HepG2 (cell line): ENCODE results near the gene NODAL.

Experiments used
- HOXA9 ChIP-seq: sonication (generic); formaldehyde crosslinking; IDR thresholded peaks from 2 replicates; pipeline ENCODE4 v1.8.1; 2022; ENCODE audit warnings: missing genetic modification reagents, mild to moderate bottlenecking, moderate library complexity, borderline replicate concordance
- JUND ChIP-seq: sonication (generic); formaldehyde crosslinking; IDR thresholded peaks from 2 replicates; pipeline ENCODE4 v1.8.0; 2022; ENCODE audit warnings: mild to moderate bottlenecking, missing genetic modification reagents
- SRSF4 ChIP-seq: fragments of 200-400 bp; formaldehyde crosslinking; IDR thresholded peaks from one replicate; pipeline ENCODE4 v1.6.1; 2018; ENCODE audit warnings: mild to moderate bottlenecking, low read depth, low read length, moderate library complexity; ENCODE audit not compliant: poor library complexity, severe bottlenecking
- TF ChIP-seq, protein P1 (sequence below): sonication (generic); formaldehyde crosslinking; IDR thresholded peaks from 2 replicates; pipeline ENCODE4 v1.4.0; 2020; ENCODE audit warnings: missing genetic modification reagents, mild to moderate bottlenecking, borderline replicate concordance

DNA sequence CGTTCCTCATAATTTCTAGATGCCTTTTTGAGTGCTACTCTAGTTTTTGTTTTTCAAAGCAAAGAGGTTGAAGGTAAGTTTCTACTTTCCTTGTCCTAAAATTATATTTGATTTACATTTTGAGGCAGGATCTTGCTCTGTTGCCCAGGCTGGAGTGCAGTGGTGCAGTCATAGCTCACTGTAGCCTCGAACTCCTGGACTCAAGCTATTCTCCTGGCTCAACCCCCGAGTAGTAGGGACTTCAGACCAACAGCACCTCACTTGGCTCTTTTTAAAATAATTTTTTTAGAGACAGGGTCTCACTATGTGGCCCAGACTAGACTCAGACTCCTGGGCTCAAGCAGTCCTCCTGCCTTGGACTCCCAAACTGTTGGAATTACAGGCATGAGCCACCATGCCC, 22.8 kb downstream of the NODAL start:
- TF ChIP-seq SRSF4 (no peak), HOXA9 (CRISPR knock-in tag) (no peak), JUND (CRISPR knock-in tag) (no peak)
- TF ChIP-seq, protein P1, sequence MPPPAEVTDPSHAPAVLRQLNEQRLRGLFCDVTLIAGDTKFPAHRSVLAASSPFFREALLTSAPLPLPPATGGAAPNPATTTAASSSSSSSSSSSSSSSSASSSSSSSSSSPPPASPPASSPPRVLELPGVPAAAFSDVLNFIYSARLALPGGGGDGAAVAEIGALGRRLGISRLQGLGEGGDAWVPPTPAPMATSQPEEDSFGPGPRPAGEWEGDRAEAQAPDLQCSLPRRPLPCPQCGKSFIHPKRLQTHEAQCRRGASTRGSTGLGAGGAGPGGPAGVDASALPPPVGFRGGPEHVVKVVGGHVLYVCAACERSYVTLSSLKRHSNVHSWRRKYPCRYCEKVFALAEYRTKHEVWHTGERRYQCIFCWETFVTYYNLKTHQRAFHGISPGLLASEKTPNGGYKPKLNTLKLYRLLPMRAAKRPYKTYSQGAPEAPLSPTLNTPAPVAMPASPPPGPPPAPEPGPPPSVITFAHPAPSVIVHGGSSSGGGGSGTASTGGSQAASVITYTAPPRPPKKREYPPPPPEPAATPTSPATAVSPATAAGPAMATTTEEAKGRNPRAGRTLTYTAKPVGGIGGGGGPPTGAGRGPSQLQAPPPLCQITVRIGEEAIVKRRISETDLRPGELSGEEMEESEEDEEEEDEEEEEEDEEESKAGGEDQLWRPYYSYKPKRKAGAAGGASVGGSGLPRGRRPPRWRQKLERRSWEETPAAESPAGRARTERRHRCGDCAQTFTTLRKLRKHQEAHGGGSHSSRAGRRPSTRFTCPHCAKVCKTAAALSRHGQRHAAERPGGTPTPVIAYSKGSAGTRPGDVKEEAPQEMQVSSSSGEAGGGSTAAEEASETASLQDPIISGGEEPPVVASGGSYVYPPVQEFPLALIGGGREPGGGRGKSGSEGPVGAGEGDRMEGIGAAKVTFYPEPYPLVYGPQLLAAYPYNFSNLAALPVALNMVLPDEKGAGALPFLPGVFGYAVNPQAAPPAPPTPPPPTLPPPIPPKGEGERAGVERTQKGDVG (CRISPR knock-in tag): no peak
